Inflammatory macrophage treated with lipopolysaccharide for 1 hour (primary cell): ENCODE results near the gene SAMD7.

Source experiments
- DNase-seq, 2 donors: peaks; one replicate each; pipeline ENCODE4 v3.0.0-alpha.2; 2020 to 2022

The SAMD7 gene

DNA sequence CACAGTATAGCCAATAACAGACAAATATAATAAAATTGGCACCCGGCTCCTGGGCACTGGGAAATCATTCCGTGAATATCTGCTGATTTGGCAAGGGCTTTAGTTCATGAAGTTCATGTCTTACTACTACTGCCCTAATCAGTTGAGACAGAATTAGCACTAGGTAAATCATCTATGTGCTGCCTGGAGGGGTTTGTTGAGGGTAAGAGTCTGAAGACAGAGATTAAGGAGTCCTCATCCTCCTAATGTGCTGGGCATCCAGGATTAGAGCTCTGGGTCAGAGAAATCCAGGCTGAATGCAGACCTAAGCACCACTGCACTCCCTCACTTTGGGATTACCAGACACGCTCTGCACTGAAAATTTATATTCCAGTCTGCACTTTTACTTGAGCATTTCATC, 2.0 kb downstream of the SAMD7 start:
- DNase-seq = no peak

DNA sequence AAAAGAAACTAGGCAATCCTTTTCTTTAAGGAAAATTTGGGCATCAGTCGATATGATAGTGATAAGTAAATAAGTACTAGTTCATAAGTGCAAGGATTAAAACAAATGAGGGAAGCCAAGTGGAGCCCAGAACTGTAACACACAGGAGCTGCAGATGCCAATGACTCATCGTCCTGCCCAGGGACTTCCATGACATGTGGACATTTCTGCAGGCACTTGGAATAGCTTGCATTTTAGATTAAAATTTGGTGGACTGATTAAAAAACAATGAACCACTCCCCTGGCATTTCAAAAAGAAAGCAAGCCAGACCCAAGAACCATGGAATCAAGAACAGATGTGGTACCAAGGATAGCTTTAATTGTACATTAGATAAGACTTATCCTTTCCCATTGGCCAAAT, 2.9 kb downstream of the SAMD7 start:
- DNase-seq = peak; percentile 21 to 46

DNA sequence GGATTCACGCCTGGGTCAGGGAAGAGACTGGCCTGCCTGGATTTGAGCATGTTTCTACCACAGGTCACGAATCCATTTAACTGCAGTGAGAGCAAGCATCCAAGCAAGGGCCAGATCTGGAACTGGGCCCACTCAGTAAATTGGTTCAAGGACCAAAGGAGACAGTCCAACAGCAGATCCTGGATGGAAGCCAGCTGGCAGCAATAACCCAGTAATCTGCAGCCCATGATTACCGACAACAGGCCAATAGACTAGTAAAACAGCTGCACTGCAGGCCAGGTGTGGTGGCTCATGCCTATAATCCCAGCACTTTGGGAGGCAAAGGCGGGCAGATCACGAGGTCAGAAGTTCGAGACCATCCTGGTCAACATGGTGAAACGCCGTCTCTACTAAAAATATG, 11.8 kb downstream of the SAMD7 start:
- DNase-seq = no peak

DNA sequence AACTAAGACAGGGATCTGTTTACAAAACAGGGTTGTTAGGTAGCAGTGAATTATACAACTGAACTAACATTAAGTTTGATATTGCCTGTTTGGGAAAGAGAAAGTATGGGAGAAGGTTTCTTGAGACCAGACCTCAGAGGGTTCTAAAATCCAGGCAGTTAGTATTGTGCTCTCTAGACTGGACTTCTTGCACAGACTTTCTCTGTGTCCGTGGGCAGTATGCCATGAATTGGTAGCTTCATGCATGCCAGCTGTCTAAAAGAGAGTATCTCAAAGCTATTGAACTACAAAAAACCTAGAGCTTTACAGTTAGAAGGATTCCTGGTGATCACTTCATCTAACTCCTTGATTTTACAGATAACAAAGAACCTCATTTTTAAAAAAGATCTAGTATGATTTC, 12.5 kb downstream of the SAMD7 start:
- no peak for DNase-seq

DNA sequence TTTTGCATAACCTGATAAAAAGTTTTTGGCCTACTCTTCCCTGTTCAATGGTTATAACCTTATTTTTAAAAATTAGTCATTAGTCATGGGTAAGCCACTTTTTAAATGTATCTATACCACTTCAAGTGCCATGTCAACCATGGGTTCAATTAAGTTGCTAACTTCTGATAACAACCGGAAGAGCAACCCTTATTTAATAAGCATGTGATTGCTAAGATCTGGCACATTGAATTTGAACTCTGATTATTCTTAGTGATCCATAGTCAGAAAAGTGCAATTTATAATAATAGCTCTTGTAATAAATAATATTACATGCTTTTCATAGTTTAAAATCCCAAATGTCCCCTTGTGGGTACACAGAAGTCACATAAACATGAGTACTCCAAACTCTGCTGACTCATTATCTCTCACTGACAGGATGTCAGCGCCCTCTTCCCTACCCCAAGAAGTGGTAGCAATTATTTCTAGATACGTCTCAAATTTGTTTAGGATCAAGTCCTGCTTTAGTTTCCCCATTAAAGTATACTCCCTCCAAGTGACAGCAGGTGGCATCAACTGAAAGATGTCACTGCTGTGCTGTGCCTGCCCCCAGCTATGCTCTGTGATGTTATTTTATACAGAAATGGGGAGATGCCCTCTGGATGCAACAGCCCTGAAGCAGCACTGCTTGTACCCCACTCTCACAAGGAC, 18.6 kb downstream of the SAMD7 start:
- peak; percentile 24 to 33 for DNase-seq

DNA sequence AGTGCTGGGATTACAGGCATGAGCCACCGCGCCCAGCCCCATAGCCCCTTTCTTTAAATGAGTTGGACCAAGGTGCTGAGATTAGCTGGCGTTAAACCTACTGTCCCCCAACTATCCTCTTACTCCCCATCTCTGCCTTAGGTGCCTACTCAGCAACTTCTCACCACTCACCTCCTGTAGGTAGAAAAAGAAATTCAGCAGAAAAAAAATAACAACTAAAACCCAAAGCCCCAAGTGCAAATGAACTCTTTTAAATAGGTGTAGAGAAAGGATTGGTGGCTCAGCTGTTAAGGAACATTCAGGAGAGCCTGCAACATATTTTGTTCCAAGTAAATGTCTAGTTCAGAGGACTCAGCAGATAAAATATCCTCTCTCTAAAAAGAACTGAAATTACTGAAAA, 19.5 kb downstream of the SAMD7 start:
- DNase-seq = no peak

DNA sequence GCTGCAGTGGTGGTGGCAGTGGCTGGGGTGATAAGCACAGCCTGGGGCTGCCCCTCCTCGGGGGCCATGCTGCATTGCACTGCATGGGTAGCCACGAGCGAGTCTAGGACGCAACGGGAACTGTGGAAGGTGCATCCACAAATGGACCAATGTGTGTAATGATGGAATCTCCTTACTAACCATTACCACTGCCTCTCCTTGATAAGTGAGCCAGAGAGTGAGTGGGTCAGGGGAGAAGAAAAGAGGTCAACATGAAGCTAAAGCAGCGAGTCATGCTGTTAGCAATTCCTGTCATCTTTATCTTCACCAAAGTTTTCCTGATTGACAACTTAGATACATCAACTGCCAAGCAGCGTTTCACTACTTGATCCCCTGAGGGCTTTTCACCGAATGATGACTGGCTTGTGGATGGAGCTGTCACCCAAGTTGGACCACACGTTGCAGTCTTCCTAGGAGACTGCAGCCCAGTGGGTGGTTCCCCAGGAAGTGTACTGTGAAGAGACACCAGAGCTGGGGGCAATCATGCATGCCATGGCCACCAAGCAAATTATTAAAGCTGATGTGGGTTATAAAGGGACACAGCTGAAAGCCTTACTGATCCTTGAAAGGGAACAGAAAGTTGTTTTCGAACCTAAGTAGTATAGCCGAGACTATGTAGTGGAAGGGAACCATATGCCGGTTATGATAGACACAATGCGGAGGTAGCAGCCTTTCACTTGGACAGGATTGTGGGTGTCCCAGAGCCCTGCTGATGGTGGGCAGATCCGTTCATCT, 20.6 kb downstream of the SAMD7 start:
- DNase-seq = no peak

DNA sequence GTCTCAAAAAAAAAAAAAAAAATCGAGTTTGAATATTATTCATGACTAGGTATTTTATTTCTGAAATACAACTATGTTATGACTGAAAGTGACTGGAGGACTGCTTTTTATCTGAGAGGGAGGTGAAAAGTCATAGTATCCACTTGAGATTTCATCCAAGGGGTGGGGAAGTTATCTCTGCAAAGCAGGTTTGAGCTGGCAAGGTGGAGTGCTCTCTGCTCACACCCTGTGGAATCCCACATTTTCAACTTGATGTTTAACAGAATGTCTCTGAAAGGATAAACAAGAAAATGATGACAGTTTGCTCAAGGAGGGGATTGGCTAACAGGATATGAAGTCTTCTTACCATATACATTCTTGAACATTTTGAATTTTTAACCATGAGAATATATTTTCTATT, 27.9 kb downstream of the SAMD7 start:
- DNase-seq = no peak

DNA sequence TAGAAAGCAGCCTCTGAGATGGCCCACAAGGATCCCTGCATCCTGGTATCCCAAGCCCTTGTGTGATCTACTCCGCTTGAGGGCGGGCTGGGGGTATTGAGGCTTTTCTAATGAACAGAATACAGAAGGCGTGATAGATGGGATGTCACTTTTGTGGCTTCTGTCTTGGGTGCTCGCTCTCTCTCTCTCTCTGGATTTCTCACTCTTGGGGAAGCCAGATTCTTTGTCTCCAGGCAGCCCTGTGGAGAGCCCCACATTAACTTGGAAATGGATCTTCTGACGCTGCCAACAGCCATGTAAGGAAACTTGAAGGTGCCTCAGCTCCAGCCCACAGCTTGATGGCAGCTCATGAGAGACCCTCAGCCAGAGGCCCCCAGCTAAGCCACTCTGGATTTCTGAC, 28.4 kb downstream of the SAMD7 start:
- no peak for DNase-seq

DNA sequence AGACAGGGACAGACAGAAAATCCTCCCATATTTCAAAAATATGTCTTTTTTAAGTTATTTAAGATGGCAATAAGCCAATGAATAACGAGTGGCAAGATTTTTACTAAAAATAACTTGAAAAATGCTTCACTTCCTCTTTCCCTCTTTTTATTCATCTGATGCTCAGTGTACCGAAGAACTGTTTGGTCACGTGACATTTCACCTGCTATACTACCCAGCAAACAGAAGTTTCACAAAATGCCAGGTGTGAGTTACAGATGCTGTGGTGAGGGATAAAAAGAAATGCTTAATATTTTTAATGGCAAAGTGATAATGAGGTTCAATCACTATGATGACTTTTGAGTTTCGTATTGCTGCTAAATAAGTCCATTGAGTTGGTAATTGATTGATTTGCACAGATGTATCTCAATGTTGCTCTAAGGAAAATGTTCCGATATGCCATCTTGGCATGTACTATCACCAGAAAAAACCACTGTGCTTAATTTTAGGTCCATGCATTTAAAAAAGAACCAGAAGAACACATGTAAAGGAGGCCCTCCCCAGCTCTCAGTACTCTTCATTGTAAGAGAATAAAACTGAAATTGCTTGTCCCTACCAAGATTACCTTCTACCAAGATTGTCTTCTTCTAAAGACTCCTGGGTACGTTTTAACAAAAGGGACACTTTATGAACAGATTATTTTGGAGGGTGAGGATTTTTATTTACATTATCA, 29.3 kb downstream of the SAMD7 start:
- no peak for DNase-seq

DNA sequence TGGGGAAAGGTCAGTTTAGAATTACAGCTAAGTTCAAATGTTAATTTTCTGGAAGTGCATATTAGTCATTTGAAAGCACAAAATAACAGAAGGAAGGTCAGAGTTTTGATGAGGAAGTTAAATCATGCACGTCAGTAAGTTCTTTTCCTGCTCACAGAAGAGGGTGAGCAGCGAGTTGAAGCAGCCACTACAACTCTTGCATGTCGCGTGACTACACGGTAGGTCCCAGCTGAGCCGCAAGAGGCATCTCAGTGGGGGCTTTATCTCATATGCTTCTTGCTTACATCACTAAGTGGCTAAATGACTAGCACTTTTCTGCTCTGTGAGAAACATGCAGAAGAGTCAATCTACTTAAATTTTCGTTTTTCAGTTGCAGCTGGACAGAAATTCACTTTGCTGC, 33.9 kb downstream of the SAMD7 start:
- DNase-seq = peak; percentile 60 to 67

DNA sequence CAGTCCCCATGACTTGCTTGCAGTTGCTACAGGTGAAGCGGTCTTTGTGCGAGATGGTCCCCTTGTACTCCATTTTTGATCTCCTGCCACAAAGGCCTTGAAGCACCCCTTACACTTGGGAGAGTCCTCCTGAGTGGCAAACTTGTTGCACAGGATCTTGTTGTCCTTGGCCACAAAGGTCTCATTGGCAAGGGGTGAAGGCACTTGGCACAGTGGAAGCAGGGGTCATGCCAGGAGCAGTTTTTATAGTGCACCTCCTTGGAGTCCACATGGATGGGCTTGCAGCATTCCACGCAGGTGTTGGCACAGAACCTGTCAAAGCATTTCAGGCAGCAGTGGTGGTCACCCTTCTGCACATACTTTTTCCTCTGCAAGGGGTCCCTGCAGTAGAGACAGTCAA, 35.0 kb downstream of the SAMD7 start:
- no peak for DNase-seq

DNA sequence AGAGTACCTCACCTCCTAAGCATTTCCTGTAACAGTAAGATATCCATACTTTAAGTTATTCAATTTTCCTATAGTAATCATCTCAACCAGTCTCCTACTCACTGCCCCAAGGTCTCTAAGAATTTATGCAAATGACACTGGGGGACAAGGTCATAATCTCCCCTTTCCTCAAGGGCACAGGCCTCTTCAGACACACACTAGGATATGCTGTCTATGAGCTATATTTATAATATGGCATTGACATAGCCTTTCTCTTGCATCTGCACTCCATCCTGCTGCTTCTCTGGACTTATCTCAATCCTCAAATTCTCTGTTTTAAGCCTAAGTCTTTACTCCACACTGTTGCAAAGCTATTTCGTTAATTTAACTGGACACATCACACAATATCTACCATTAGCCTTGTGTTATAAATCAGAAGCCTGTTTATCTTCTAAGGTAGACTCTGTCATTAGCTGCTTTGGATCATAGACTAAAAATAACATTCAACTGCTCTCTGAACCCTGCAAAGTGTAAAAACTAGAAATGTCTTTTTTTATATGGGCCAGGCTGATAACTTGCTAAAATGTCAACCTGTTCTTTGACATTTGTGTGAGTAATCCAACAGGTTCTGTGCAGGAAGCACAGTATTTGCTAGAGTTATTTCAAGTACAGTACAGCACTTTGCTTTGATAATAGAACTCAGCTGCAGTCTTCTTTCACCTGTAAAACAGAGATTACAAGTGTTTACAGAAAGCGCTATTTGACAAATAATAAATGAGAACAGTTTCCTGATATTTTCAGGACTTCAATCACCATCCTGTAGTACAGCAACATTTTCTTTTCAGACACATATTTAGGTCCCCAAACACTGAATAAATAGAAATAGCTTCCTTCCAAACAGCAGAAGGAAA, 37.4 kb downstream of the SAMD7 start:
- DNase-seq = no peak

DNA sequence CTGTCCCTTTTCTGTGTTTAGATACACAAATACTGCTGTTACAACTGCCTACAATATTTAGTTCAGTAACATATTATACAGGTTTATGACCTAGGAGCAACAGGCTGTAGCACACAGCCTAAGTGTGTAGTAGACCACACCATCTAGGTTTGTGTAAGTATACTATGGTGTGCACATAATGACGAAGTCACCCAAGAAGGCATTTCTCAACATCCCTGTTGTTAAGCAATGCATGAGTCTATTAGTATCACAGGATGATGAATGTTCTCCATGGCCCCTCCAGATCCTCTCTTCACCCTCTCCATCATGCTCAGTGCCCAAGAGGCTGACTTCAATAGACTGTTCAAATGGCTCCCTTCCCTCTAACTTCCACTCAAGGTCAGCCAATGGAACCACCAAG, 40.7 kb downstream of the SAMD7 start:
- DNase-seq = peak; percentile 91 to 94

DNA sequence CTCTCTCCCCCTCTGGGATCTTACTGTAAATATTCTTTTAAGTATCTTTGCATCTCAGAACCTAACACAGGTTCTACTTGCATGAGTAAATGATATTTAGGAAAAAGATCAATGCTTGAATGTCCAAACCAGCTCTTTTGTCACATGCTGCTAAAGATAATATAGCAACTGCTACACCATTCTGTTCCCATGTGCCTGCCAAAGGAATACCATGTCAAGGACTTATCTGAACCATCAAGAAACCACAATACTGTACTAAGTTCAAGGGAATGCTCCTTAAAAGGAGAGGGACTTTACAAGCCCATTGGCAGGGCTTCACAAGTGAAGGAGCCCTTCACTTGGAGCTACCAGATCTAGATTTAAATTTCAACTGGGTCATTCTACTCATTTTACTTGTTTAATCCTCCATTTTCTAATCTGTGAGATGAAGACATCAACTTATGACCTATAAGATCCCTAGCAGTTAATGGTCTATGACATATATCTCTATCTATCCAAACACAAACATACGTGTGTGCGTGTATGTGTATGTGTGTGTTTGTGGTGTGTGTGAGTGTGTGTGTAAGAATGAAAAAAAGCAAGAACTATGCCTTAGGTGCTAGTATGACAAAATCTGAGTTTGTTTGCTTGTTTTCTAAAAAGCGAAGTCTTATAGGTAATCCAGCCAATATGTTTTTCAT, 42.2 kb downstream of the SAMD7 start:
- no peak for DNase-seq

DNA sequence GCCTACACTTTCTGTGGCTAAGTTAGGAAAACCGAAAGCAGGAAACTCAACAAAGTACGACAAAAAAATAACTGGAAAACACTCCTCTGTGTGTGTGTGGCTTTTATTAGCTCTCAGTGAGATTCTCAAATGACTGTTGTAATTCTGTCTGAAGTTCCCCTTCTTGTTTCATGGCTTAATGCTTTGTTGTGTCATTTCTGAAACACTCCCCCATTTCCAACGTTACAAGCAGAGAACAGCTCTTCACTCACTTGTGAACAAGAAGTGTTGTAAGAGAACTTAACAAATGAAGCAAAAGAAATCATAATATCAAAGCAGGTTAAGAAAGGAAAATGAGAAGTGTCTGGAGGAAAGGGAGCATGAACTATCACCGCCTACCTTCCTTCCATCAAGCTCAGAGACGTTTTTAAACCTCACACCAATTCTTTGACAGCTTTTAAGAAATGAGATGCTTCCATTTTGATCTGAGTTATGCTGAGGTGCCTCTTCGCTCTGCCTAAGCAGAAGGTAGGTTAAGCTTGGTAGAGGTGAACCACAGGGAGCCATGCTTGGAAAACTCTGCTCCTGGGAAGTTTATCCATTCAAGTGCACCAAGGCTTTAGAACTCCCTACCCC, 42.9 kb downstream of the SAMD7 start:
- peak; percentile 77 to 89 for DNase-seq

DNA sequence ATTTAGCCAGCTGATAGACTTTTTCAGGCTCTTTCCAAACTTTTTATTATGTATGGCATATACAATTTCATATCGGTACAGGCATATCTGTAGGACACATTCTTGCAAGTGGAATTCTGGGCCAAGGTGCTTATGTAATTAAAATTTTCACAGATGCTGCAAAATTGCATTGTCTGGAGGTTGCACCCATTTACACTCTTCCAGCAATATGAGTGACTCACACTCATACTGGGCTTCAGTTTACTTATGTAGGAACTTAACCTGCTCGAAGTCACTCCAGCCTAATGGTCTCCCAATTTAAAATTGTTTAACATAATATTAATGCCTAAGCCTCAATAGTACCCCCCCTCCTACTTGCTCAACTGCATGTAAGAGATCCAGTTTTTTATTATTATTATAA, 44.0 kb downstream of the SAMD7 start:
- DNase-seq = peak in 1 of 2 donors; percentile 26

DNA sequence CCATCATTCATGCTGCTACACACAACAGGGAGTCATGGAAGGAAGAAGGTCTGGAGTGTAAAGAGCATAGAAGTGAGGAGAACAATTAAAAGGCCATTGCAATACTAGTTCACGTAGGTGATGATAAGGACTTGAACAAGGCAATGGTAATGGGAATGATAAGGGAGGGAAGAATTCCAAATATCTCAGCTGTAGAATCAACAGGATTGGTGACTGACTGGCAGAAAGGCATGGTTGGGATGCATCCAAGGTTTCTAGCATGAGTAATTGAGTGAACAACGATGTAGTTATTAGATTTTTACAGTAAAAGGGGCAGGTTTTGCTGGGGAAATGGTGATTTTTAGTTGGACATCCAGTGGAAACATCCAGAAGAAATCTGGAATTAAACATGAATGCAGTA, 52.8 kb downstream of the SAMD7 start:
- no peak for DNase-seq

DNA sequence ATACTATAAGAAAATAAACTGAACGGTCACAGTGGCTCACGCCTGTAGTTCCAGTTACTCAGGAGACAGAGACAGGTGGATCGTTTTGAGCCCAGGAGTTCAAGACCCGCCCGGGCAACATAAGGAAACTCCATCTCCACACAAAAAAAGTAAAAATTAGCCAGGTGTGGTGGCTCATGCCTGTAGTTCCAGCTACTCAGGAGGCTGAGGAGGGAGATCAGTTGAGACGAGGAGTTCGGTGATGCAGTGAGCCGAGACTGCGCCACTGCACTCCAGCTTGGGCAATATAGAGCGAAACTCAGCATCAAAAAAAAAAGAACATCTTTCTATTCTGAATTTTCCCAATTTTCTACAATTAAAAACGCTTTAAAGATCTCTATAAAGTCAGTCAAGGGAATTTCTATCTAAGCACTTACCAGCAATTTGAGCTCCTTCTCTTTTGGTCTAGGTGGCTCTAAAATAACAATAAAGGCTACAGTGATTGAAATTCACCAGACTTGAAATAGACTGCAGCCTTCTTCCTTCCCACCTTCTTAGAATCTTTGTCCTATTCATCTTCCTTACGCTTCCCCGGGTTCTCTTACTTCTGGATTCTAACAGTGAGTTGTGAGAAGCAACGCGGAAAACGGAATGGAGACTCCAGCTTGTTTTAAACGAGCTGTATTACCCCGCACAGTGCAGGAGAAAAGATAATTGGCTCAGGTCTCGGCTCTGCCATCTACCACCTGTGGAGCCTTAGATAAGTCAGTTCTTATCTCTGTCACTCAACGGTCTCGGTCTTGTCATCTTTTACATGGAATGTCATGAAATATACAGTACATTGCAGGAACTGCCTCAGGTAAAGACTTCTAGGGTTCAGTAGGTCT, 54.4 kb downstream of the SAMD7 start:
- no peak for DNase-seq

DNA sequence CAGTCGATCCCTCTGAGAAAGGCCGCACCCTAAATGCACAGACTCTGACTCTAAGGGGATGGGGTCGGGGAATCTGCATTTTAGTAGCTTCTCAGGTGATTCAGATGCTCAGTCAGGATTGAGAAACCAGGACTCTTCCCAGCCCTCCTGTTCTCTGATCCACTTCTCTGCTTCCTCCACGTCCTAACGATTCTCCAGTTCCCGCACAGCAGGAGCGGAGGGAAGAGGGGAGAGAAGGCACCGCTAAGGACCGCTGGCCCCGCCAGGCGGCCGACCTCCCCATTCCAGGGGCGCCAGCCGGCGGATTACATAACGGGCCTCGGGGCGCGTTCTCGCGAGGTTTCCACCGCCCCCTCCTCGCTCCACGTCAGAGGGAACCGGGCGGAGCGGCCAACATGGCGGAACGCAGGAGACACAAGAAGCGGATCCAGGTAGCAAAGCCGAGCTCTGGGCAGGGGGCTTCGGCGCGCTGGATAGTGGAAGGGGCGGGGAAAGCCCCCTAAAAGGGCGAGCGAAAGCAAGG, 55.1 kb downstream of the SAMD7 start, which contains the start of gene SEC62:
Gene SEC62 (plus strand): TSS at position 380 of the 523 bp plus-strand sequence. CDS start 16 bp downstream, at position 396.
- DNase-seq = peak; percentile 82 to 97
